Measurements from ENCODE around the gene SHCBP1L. TPM values are rescaled to one million over a fixed set of nuclear protein-coding genes. Genes with fewer than 3 reads are reported as not detected.

SHCBP1L gene
- total RNA-seq, 1 experiment from 2014 or later = not detected

- in situ Hi-C loops (cut with HindIII; ENCODE audit: low pct_unique_long_range_greater_than_20kb, low sequenced_read_pairs) = no loop called here
- DNase-seq (ENCODE audit: low read depth) = no peak
Observed at GRCh38 chr1:182862827-182863226, 90.1 kb downstream of the SHCBP1L start.

- in situ Hi-C loops (cut with HindIII; ENCODE audit: low pct_unique_long_range_greater_than_20kb, low sequenced_read_pairs) = no loop called here
Observed at GRCh38 chr1:182861994-182862393, 91.0 kb downstream of the SHCBP1L start.

GRCh38 chr1:182860658-182861057 is 92.3 kb downstream of the SHCBP1L start:
- DNase-seq (ENCODE audit: low read depth) = no peak
- in situ Hi-C loops (cut with HindIII; ENCODE audit: low pct_unique_long_range_greater_than_20kb, low sequenced_read_pairs) = no loop called here

More at GRCh38 chr1:182861994-182862393, 91.0 kb downstream of the SHCBP1L start:
- no peak for DNase-seq (ENCODE audit: low read depth)

- in situ Hi-C loops (cut with HindIII; ENCODE audit: low pct_unique_long_range_greater_than_20kb, low sequenced_read_pairs) = no loop called here
- DNase-seq (ENCODE audit: low read depth) = no peak
Observed at GRCh38 chr1:182857212-182857611, 95.8 kb downstream of the SHCBP1L start.

GRCh38 chr1:182855911-182856310 is 97.1 kb downstream of the SHCBP1L start:
- in situ Hi-C loops (cut with HindIII; ENCODE audit: low pct_unique_long_range_greater_than_20kb, low sequenced_read_pairs) = no loop called here
- DNase-seq (ENCODE audit: low read depth) = no peak

- in situ Hi-C loops (cut with HindIII; ENCODE audit: low pct_unique_long_range_greater_than_20kb, low sequenced_read_pairs) = no loop called here
- no peak for DNase-seq (ENCODE audit: low read depth)
Observed at GRCh38 chr1:182851825-182852224, 101.1 kb downstream of the SHCBP1L start.

GRCh38 chr1:182850319-182850718 is 102.6 kb downstream of the SHCBP1L start:
- DNase-seq (ENCODE audit: low read depth) = no peak
- in situ Hi-C loops (cut with HindIII; ENCODE audit: low pct_unique_long_range_greater_than_20kb, low sequenced_read_pairs) = no loop called here

Other genes with a start within 250 kb of the SHCBP1L start
- 0.14 and 0.17 TPM in 2 replicates for gene NPL, start 163.4 kb downstream of the SHCBP1L start, total RNA-seq (2014; rRNA removed; shearing (Covaris generic); ENCODE audit: low replicate concordance)
- gene DHX9, start 113.8 kb downstream of the SHCBP1L start, total RNA-seq (2014; rRNA removed; shearing (Covaris generic); ENCODE audit: low replicate concordance) = 120 and 154 TPM in 2 replicates
- 87.3 and 138 TPM in 2 replicates for gene LAMC1, start 70.3 kb upstream of the SHCBP1L start, total RNA-seq (2014; rRNA removed; shearing (Covaris generic); ENCODE audit: low replicate concordance)
- 92.0 and 97.5 TPM in 2 replicates for gene LAMC2, start 233.1 kb upstream of the SHCBP1L start, total RNA-seq (2014; rRNA removed; shearing (Covaris generic); ENCODE audit: low replicate concordance)